PC-9 (cell line): ENCODE data around the gene GFM1. TPM values are rescaled to one million over a fixed set of nuclear protein-coding genes. Genes with fewer than 3 reads are reported as not detected.

Experiments
- BruUV-seq: library from RNA; stranded (reverse); fragments of 400-500 nt; replicated peaks from 2 replicates; lab custom pipeline; 2021; lab: Mats Ljungman, UMichigan
- CTCF ChIA-PET: fragments of 300-600 bp; sonication (Branson Sonifier 250); formaldehyde crosslinking; loops from one replicate; lab custom pipeline; 2022; ENCODE audit warnings: antibody characterized with exemption; lab: Charles Lee
- POLR2A ChIA-PET: fragments of 300-600 bp; sonication (Branson Sonifier 250); formaldehyde crosslinking; loops from one replicate; lab custom pipeline; 2022; ENCODE audit warnings: antibody characterized with exemption; ENCODE audit not compliant: unreplicated experiment; lab: Charles Lee
- DNase-seq, 2 experiments: peaks; one replicate each; pipeline versions ENCODE4 v3.0.0 to v3.0.0-alpha.2; 2015 to 2022; ENCODE audit warnings: mixed read lengths in 1 of 2
- H2AFZ ChIP-seq: fragments of 200-600 bp; sonication (generic); 2 replicates; pipeline ENCODE4 v1.8.1; 2017; ENCODE audit warnings: antibody characterized with exemption
- H3F3A ChIP-seq: fragments of 200-600 bp; sonication (generic); 2 replicates; pipeline ENCODE4 v1.8.1; 2017; ENCODE audit warnings: antibody characterized with exemption, mild to moderate bottlenecking, low read depth; ENCODE audit not compliant: insufficient read depth
- H3K27ac ChIP-seq: fragments of 200-600 bp; sonication (generic); 2 replicates; pipeline ENCODE4 v1.6.1; 2016; ENCODE audit warnings: mixed run types
- H3K27me3 ChIP-seq: fragments of 200-600 bp; sonication (generic); 2 replicates; pipeline ENCODE4 v1.6.1; 2016; ENCODE audit warnings: low read depth, mixed run types; ENCODE audit not compliant: insufficient read depth
- H3K36me3 ChIP-seq: fragments of 200-600 bp; sonication (generic); 2 replicates; pipeline ENCODE4 v1.6.1; 2016; ENCODE audit warnings: low read depth, mixed run types
- H3K4me1 ChIP-seq: fragments of 200-600 bp; sonication (generic); replicated peaks from 2 replicates; pipeline ENCODE4 v1.6.1; 2016; ENCODE audit warnings: mixed run types; ENCODE audit not compliant: insufficient read depth
- H3K4me2 ChIP-seq: fragments of 200-600 bp; sonication (generic); 2 replicates; pipeline ENCODE4 v1.6.1; 2017; ENCODE audit warnings: mixed run types
- H3K4me3 ChIP-seq: fragments of 200-600 bp; sonication (generic); 2 replicates; pipeline ENCODE4 v1.6.1; 2016; ENCODE audit warnings: mixed run types
- H3K79me2 ChIP-seq: fragments of 200-600 bp; sonication (generic); 2 replicates; pipeline ENCODE4 v1.6.1; 2017; ENCODE audit warnings: low read depth, mixed run types
- H3K9me2 ChIP-seq: fragments of 200-600 bp; sonication (generic); 2 replicates; pipeline ENCODE4 v1.8.1; 2017; ENCODE audit warnings: mild to moderate bottlenecking; ENCODE audit not compliant: insufficient read depth
- H3K9me3 ChIP-seq: fragments of 200-600 bp; sonication (generic); 2 replicates; pipeline ENCODE4 v1.8.1; 2016; ENCODE audit warnings: low read depth; ENCODE audit not compliant: insufficient read depth
- H4K20me1 ChIP-seq: fragments of 200-600 bp; sonication (generic); 2 replicates; pipeline ENCODE4 v1.8.1; 2017; ENCODE audit not compliant: insufficient read depth
- EZH2 ChIP-seq: fragments of 200-600 bp; sonication (generic); IDR thresholded peaks from 2 replicates; pipeline ENCODE4 v1.8.0; 2017; ENCODE audit warnings: antibody characterized with exemption, low read depth
- intact Hi-C: fragments of 100-400 bp; cut with micrococcal nuclease; formaldehyde crosslinking; loops from one replicate; pipeline ENCODE4 v1.10.0; 2022; ENCODE audit not compliant: unreplicated experiment
- total RNA-seq: library from RNA; stranded (reverse); gene quantifications from 2 replicates; pipeline ENCODE4 v1.2.3, GENCODE V29; 2021
- TF ChIP-seq, protein P1 (sequence below): fragments of 200-600 bp; sonication (generic); conservative IDR thresholded peaks from 2 replicates; pipeline ENCODE4 v1.6.1; 2017; ENCODE audit warnings: mixed run types, antibody characterized with exemption, mild to moderate bottlenecking, moderate library complexity

Gene GFM1
- total RNA-seq, 1 experiment from 2014 or later = 43.0 TPM

GRCh38 chr3:158678687-158679086 lies 34.4 kb downstream of the GFM1 start:
- CTCF ChIA-PET = no interaction called here
- Histone ChIP-seq H3F3A (no peaks in the 10 kb centered on the region), H2AFZ (no peak overlapping the region), H3K36me3 (peaks cover 27% of the 10 kb centered on the region; the same call in 1 of the 2 replicates), H3K79me2 (no peaks in the 10 kb centered on the region), H3K4me2 (no peak overlapping the region), H3K4me3 (no peak overlapping the region), H3K27ac (no peak overlapping the region), H3K9me3 (no peaks in the 10 kb centered on the region), H3K27me3 (no peaks in the 10 kb centered on the region), H3K9me2 (no peaks in the 10 kb centered on the region), H3K4me1 (no peaks in the 10 kb centered on the region), H4K20me1 (no peaks in the 10 kb centered on the region)
- no peak for DNase-seq
- TF ChIP-seq EZH2 = no peak
- TF ChIP-seq, protein P1, sequence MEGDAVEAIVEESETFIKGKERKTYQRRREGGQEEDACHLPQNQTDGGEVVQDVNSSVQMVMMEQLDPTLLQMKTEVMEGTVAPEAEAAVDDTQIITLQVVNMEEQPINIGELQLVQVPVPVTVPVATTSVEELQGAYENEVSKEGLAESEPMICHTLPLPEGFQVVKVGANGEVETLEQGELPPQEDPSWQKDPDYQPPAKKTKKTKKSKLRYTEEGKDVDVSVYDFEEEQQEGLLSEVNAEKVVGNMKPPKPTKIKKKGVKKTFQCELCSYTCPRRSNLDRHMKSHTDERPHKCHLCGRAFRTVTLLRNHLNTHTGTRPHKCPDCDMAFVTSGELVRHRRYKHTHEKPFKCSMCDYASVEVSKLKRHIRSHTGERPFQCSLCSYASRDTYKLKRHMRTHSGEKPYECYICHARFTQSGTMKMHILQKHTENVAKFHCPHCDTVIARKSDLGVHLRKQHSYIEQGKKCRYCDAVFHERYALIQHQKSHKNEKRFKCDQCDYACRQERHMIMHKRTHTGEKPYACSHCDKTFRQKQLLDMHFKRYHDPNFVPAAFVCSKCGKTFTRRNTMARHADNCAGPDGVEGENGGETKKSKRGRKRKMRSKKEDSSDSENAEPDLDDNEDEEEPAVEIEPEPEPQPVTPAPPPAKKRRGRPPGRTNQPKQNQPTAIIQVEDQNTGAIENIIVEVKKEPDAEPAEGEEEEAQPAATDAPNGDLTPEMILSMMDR = no peak
- intact Hi-C loops = no loop called here
- POLR2A ChIA-PET = no interaction called here
- BruUV-seq = no TSS peak

DNA sequence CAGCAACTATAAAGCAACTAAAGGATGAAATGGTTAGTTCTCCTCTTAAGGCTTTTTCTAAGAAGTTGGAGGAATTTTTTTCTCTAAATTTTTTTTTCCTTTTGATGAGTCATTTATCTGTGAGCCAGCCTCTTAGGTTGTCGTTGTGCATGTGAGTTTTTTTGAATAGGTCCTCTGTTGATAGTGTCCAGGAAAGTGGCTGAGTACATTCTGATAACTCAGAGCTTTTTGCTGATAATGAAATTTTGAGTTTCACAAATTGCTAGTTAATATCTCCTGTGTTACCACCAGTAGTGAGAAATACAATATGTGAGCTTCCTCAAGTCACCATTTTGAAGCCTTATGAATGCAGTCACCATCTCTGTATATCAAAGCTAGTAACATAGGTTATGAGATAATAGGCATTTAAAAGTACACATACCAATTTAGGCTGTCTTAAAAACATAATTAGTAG lies 35.2 kb downstream of the GFM1 start:
- POLR2A ChIA-PET = no interaction called here

DNA sequence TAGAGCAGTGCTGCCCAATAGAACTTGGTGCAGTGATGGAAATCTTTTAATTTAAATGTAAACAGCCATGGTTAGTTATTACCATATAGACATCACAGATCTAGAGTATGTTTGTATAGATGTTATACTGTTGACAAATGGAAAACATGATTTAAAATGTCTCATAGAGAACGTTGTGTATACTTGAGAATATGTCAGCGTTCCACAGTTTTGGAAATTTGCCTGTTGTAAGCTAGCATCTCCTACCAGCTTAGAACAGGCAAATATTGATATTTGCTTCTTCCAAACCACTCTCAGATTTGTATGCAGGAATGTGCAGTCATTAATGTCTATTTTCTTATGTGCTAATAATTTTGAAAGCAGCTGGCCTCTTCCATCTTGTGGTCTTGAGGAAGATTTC lies 36.5 kb downstream of the GFM1 start:
- Histone ChIP-seq H4K20me1 (no peaks in the 10 kb centered on the region), H3K27ac (no peak overlapping the region), H3K27me3 (no peaks in the 10 kb centered on the region), H3F3A (no peaks in the 10 kb centered on the region), H3K79me2 (no peaks in the 10 kb centered on the region), H3K9me2 (no peaks in the 10 kb centered on the region), H3K36me3 (peaks cover 32% of the 10 kb centered on the region; the same call in 1 of the 2 replicates), H3K4me3 (no peak overlapping the region), H3K9me3 (no peaks in the 10 kb centered on the region), H2AFZ (no peak overlapping the region), H3K4me1 (no peaks in the 10 kb centered on the region), H3K4me2 (no peak overlapping the region)
- TF ChIP-seq, protein P1 = no peak
- no peak for TF ChIP-seq EZH2
- BruUV-seq = no TSS peak
- DNase-seq = no peak
- ChIA-PET CTCF (no interaction called here), POLR2A (no interaction called here)
- intact Hi-C loops = no loop called here

More for the DNA sequence above, 35.2 kb downstream of the GFM1 start:
- Histone ChIP-seq H4K20me1 (no peaks in the 10 kb centered on the region), H3K27ac (no peak overlapping the region), H2AFZ (no peak overlapping the region), H3K79me2 (no peaks in the 10 kb centered on the region), H3K4me2 (no peak overlapping the region), H3K36me3 (peaks cover 27% of the 10 kb centered on the region; the same call in 1 of the 2 replicates), H3K4me3 (no peak overlapping the region), H3K9me3 (no peaks in the 10 kb centered on the region), H3F3A (no peaks in the 10 kb centered on the region), H3K9me2 (no peaks in the 10 kb centered on the region), H3K4me1 (no peaks in the 10 kb centered on the region), H3K27me3 (no peaks in the 10 kb centered on the region)
- TF ChIP-seq EZH2 = no peak
- TF ChIP-seq, protein P1 = no peak
- DNase-seq = no peak
- no TSS peak for BruUV-seq
- intact Hi-C loops = no loop called here
- CTCF ChIA-PET = interaction anchor here (0.6 kb wide), 1 partner anchor 22 kb away, joined by 4 read pairs; no protein-coding TSS in a partner anchor
